A549 (cell line): ENCODE results near the gene PRDM10. TPM values are rescaled to one million over a fixed set of nuclear protein-coding genes. Genes with fewer than 3 reads are reported as not detected.

Source experiments
- ATAC-seq, 2 experiments: fragments of 200-7000 bp in 1 of 2; fragments of >200 bp in 1 of 2; cut with Nextera tagmentation in 1 of 2; cut with Tn5 transposase in 1 of 2; 3 replicates each; pipeline versions ENCODE4 v1.8.0 to v1.9.1; 2018 to 2020; ENCODE audit warnings: mild to moderate bottlenecking in 1 of 2, moderate library complexity in 1 of 2
- CTCF ChIA-PET: fragments of 300-600 bp; sonication (Branson Sonifier 250); formaldehyde crosslinking; extraction: SDS; loops from one replicate; lab custom pipeline; 2021; ENCODE audit warnings: antibody characterized with exemption, inconsistent platforms; lab: Yijun Ruan, JAX
- POLR2A ChIA-PET: fragments of 350-600 bp; formaldehyde crosslinking; extraction: SDS; loops from one replicate; lab custom pipeline; 2021; ENCODE audit warnings: antibody characterized with exemption, inconsistent platforms; lab: Yijun Ruan, JAX
- DNase-seq, 2 experiments: peaks; one replicate each; pipeline versions ENCODE4 v3.0.0 to v3.0.0-alpha.2; 2011 to 2016; ENCODE audit warnings: low read depth in 1 of 2, low spot score in 1 of 2
- FAIRE-seq: peaks from 2 replicates; lab custom pipeline; 2011; peaks lifted over from hg19 to GRCh38; lab: Jason Lieb, UNC
- H3K27ac ChIP-seq, 2 experiments: fragments of >200 bp; sonication (Bioruptor Twin); formaldehyde crosslinking; 3 replicates each; pipeline ENCODE4 v1.5.1; 2016 to 2017
- H3K4me1 ChIP-seq: fragments of >200 bp; sonication (Bioruptor Twin); formaldehyde crosslinking; 3 replicates; pipeline ENCODE4 v1.6.1; 2016
- H3K4me2 ChIP-seq: fragments of >200 bp; sonication (Bioruptor Twin); formaldehyde crosslinking; 3 replicates; pipeline ENCODE4 v1.6.1; 2016
- H3K4me3 ChIP-seq: fragments of >200 bp; sonication (Bioruptor Twin); formaldehyde crosslinking; 3 replicates; pipeline ENCODE4 v1.5.1; 2016
- H3K9me3 ChIP-seq: fragments of >200 bp; sonication (Bioruptor Twin); formaldehyde crosslinking; 3 replicates; pipeline ENCODE4 v1.6.1; 2016
- CEBPB ChIP-seq, 2 experiments: fragments of >200 bp in 1 of 2; sonication (Bioruptor Twin) in 1 of 2; formaldehyde crosslinking in 1 of 2; IDR thresholded peaks; 2 replicates each; pipeline ENCODE4 v1.6.1; 2012 to 2016
- ESRRA ChIP-seq: fragments of 150-350 bp; IDR thresholded peaks from 2 replicates; pipeline ENCODE4 v1.6.1; 2014; ENCODE audit warnings: mild to moderate bottlenecking, low read length, borderline replicate concordance
- GATA3 ChIP-seq: IDR thresholded peaks from 2 replicates; pipeline ENCODE4 v1.6.1; 2012; ENCODE audit warnings: borderline replicate concordance
- HDAC2 ChIP-seq: fragments of 200-600 bp; sonication (generic); IDR thresholded peaks from 2 replicates; pipeline ENCODE4 v1.6.1; 2016
- HOXA7 ChIP-seq: fragments of 250-450 bp; sonication (Bioruptor Pico); IDR thresholded peaks from 2 replicates; pipeline ENCODE4 v1.5.0; 2020; ENCODE audit warnings: mild to moderate bottlenecking, moderate library complexity
- HOXB13 ChIP-seq: fragments of 250-450 bp; sonication (Bioruptor Pico); IDR thresholded peaks from 2 replicates; pipeline ENCODE4 v1.5.0; 2020; ENCODE audit warnings: low read depth, mild to moderate bottlenecking, moderate library complexity
- KDM1A ChIP-seq: fragments of 200-600 bp; sonication (generic); IDR thresholded peaks from 2 replicates; pipeline ENCODE4 v1.6.1; 2016; ENCODE audit warnings: low read depth, mild to moderate bottlenecking
- KDM5A ChIP-seq: fragments of 200-600 bp; sonication (generic); IDR thresholded peaks from 2 replicates; pipeline ENCODE4 v1.6.1; 2016; ENCODE audit warnings: antibody characterized with exemption, mild to moderate bottlenecking
- PBX3 ChIP-seq: IDR thresholded peaks from 2 replicates; pipeline ENCODE4 v1.6.1; 2012
- RCOR1 ChIP-seq: fragments of 150-350 bp; IDR thresholded peaks from 2 replicates; pipeline ENCODE4 v1.6.1; 2014; ENCODE audit warnings: antibody characterized with exemption, low read length, low read depth
- RFX5 ChIP-seq: fragments of 450-650 bp; IDR thresholded peaks from 2 replicates; pipeline ENCODE4 v1.7.1; 2014; ENCODE audit warnings: antibody characterized with exemption, mild to moderate bottlenecking, moderate library complexity
- SREBF2 ChIP-seq: fragments of 450-650 bp; IDR thresholded peaks from 2 replicates; pipeline ENCODE4 v1.6.1; 2014; ENCODE audit warnings: mild to moderate bottlenecking, moderate library complexity
- TP53 ChIP-seq: fragments of 250-450 bp; sonication (Bioruptor Pico); IDR thresholded peaks from 2 replicates; pipeline ENCODE4 v1.5.0; 2021; ENCODE audit warnings: mild to moderate bottlenecking, moderate library complexity
- WGBS: methylation state at CpG from one replicate; pipeline ENCODE4 v1.1.6; 2017; ENCODE audit errors: missing lambda C conversion rate; 5-methylcytosine and 5-hydroxymethylcytosine counted together
- polyA plus RNA-seq, 4 experiments: library from polyadenylated mRNA; depleted of rRNA in 3 of 4; stranded (reverse); fragments of >200 nt; fragmentation: RNase III in 1 of 4; extraction: RNeasy Plus Mini Kit Qiagen cat#74134 plus additional on column Dnase treatment in 1 of 4; gene quantifications; 2 replicates in 3 of 4; 3 replicates in 1 of 4; pipeline ENCODE4 v1.2.3, GENCODE V29; 2011 to 2017
- TF ChIP-seq, protein P1 (sequence below): fragments of 250-450 bp; sonication (Bioruptor Pico); IDR thresholded peaks from 2 replicates; pipeline ENCODE4 v1.5.0; 2021; ENCODE audit warnings: mild to moderate bottlenecking, moderate library complexity, borderline replicate concordance
- TF ChIP-seq, protein P2 (sequence below): IDR thresholded peaks from 2 replicates; pipeline ENCODE4 v1.6.1; 2012
- TF ChIP-seq, protein P3 (sequence below): fragments of >200 bp; sonication (Bioruptor Twin); formaldehyde crosslinking; IDR thresholded peaks from 2 replicates; pipeline ENCODE4 v1.6.1; 2016
- TF ChIP-seq, protein P4 (sequence below): fragments of 150-350 bp; IDR thresholded peaks from 2 replicates; pipeline ENCODE4 v1.6.1; 2014; ENCODE audit warnings: low read depth, mild to moderate bottlenecking, low read length

PRDM10 gene
- polyA plus RNA-seq, 2 of the 4 experiments (the other 2 are of a cell fraction) = 3.1 to 4.0 TPM

GRCh38 chr11:129933262-129933661 is 69.4 kb downstream of the PRDM10 start (continued):
- TF ChIP-seq, protein P1, sequence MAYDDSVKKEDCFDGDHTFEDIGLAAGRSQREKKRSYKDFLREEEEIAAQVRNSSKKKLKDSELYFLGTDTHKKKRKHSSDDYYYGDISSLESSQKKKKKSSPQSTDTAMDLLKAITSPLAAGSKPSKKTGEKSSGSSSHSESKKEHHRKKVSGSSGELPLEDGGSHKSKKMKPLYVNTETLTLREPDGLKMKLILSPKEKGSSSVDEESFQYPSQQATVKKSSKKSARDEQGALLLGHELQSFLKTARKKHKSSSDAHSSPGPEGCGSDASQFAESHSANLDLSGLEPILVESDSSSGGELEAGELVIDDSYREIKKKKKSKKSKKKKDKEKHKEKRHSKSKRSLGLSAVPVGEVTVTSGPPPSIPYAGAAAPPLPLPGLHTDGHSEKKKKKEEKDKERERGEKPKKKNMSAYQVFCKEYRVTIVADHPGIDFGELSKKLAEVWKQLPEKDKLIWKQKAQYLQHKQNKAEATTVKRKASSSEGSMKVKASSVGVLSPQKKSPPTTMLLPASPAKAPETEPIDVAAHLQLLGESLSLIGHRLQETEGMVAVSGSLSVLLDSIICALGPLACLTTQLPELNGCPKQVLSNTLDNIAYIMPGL (CRISPR knock-in tag) = no peak
- no peak for TF ChIP-seq HOXA7 (CRISPR knock-in tag)
- TF ChIP-seq, protein P2, sequence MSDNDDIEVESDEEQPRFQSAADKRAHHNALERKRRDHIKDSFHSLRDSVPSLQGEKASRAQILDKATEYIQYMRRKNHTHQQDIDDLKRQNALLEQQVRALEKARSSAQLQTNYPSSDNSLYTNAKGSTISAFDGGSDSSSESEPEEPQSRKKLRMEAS = no peak
- no peak for TF ChIP-seq TP53
- TF ChIP-seq, protein P3, sequence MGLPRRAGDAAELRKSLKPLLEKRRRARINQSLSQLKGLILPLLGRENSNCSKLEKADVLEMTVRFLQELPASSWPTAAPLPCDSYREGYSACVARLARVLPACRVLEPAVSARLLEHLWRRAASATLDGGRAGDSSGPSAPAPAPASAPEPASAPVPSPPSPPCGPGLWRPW = no peak
- no peak for TF ChIP-seq RCOR1

DNA sequence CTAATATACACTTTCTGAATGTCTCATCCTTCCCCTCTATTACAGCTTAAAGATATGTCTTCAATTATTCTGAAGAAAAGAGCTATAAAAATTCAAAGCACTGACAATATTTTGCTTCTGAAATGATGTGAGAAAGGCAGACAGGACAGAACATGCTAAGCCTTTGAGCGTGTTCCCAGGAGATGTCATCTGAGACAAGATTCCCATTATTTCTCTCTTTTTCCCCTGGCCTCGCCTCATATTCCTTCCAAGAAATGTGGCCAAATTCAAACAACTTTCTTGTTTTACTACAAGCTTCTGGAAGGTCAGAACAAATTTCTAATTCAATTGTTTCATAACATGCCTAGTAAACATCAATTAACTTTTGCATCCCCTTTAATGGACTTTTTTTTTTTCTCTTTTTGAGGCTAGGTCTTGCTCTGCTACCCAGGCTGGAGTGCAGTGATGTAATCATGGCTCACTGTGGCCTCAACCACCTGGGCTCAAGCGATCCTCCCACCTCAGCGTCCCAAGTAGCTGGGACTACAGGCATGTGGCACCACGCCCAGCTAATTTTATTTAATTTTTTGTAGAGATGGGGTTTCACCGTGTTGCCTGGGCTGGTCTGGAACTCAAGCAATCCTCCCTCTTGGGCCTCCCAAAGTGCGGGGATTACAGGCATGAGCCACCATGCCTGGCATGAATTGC is 70.1 kb downstream of the PRDM10 start:
- ATAC-seq (no peak), DNase-seq (no peak), FAIRE-seq (no peak)
- TF ChIP-seq RCOR1 = no peak
- H3K4me2 ChIP-seq = no peak overlapping the region
- WGBS = 90% methylated on average over 7 of the region's 7 CpGs
- no peak overlapping the region for H3K27ac ChIP-seq
- H3K4me3 ChIP-seq = no peak overlapping the region
- H3K4me1 ChIP-seq = no peaks in the 10 kb centered on the region
- H3K9me3 ChIP-seq = no peaks in the 10 kb centered on the region
- CTCF ChIA-PET = interaction anchor here (1.5 kb wide), 2 partner anchors 192 to 199 kb away, joined by 3 to 5 read pairs; no protein-coding TSS in a partner anchor
- POLR2A ChIA-PET = interaction anchor here (0.5 kb wide), 1 partner anchor 70 kb away, joined by 5 read pairs; the partner anchor contains the start of gene PRDM10

DNA sequence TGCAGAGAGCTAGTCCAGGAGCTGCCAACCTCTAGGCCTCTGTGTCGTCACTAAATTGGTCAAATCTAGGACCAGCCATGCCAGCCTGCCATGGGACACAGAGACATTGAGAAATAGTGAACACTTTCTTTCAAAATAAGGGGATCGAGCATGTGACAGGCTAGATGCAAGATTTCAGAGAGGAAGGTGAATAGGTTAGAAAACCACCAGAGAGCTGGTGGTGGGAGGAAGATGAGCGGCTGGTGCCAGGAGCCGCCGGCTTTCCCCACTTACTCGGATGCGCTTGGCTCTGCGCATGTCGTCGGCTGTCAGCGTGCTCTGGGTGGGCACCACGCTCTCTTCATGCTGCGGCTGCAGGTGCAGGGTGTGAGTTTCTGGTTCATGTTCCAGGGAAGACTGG is 71.9 kb downstream of the PRDM10 start:
- POLR2A ChIA-PET = interaction anchor here (0.5 kb wide), 1 partner anchor 18 kb away, joined by 3 read pairs; no protein-coding TSS in a partner anchor
- no peaks in the 10 kb centered on the region for H3K4me1 ChIP-seq
- ATAC-seq = no peak

More for the DNA sequence above, 71.9 kb downstream of the PRDM10 start:
- Histone ChIP-seq H3K4me3 (no peak overlapping the region), H3K4me2 (no peak overlapping the region), H3K9me3 (no peaks in the 10 kb centered on the region), H3K27ac (no peak overlapping the region)
- DNase-seq (no peak), FAIRE-seq (no peak)
- 95% methylated on average over 13 of the region's 13 CpGs for WGBS
- TF ChIP-seq CEBPB (IDR thresholded peaks at IDR 0.05) = no peak
- no peak for TF ChIP-seq RFX5
- TF ChIP-seq KDM5A = no peak
- TF ChIP-seq SREBF2 = no peak
- TF ChIP-seq TP53 = no peak
- TF ChIP-seq KDM1A = no peak
- TF ChIP-seq, protein P2 = no peak
- no peak for TF ChIP-seq PBX3
- no peak for TF ChIP-seq HDAC2
- no peak for TF ChIP-seq ESRRA
- TF ChIP-seq, protein P4, sequence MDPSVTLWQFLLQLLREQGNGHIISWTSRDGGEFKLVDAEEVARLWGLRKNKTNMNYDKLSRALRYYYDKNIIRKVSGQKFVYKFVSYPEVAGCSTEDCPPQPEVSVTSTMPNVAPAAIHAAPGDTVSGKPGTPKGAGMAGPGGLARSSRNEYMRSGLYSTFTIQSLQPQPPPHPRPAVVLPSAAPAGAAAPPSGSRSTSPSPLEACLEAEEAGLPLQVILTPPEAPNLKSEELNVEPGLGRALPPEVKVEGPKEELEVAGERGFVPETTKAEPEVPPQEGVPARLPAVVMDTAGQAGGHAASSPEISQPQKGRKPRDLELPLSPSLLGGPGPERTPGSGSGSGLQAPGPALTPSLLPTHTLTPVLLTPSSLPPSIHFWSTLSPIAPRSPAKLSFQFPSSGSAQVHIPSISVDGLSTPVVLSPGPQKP = no peak
- no peak for TF ChIP-seq GATA3
- no peak for TF ChIP-seq HOXB13
- CTCF ChIA-PET = interaction anchor here (0.7 to 11.7 kb wide), 2 partner anchors 119 to 203 kb away, joined by 3 to 109 read pairs; no protein-coding TSS in a partner anchor
